HG02763 (cell line): ENCODE results near the gene XYLB.
A peak's percentile ranks its signal among the peaks of the same experiment; 100 is the strongest.

Source experiments
- ATAC-seq: cut with Tn5 transposase; IDR thresholded peaks from one replicate; pipeline ENCODE4 v1.9.1; 2021; ENCODE audit warnings: mild to moderate bottlenecking, moderate library complexity; ENCODE audit not compliant: unreplicated experiment

The XYLB gene

GRCh38 chr3:38453075-38453912 lies 106.7 kb downstream of the XYLB start, which contains the start of gene ACVR2B:
Gene ACVR2B, plus strand, starts transcription at chr3:38453890. Its CDS starts 433 bp downstream, at chr3:38454323.
- ATAC-seq, result peak; percentile 53

DNA sequence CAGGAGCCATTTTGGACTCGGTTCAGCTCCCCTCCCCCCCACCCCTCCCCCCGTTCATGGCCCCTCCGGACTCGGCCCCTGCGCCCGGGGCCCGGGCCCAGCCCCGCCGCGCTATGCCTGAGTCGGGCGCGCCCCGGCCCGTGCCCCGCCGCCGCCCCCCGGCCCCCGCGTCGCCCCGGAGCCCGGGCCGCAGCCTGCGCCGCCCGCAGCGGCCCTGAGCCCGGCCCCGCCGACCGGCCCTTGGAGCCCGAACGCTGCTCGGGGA lies 107.3 kb downstream of the XYLB start:
- no peak for ATAC-seq

DNA sequence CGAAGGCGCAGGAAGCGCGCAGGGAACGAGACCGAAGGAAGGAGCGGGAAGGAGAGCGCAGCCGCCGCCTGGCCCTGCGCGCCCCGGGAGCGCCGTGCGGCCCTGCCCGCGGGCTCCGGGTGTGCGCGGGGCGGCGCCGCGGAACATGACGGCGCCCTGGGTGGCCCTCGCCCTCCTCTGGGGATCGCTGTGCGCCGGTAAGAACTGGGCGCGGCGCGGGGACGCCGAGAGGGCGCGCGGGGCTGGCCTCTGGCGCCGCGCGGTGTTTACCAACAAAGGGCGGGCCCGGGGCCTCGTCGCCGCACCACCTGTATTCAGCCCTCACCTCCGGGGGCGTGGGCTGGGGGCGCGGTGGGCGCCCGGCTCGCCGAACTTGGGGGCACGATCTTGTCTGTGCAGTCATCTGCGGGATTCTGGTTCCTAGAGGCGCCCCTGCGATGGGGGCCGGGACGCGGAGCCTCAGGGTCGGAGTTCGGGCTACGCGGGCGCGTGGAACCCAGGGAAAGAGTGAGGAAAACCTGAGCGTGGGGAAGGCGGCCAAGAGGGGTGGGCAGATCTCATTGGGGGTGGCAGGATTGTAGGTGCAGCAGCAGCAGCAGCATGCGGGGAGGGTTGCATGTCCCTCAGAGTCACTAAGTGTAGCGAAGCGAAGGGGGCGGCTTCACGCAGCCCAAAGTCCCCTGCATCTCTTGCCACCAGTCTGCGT lies 107.7 kb downstream of the XYLB start:
- ATAC-seq, result peak; percentile 28

DNA sequence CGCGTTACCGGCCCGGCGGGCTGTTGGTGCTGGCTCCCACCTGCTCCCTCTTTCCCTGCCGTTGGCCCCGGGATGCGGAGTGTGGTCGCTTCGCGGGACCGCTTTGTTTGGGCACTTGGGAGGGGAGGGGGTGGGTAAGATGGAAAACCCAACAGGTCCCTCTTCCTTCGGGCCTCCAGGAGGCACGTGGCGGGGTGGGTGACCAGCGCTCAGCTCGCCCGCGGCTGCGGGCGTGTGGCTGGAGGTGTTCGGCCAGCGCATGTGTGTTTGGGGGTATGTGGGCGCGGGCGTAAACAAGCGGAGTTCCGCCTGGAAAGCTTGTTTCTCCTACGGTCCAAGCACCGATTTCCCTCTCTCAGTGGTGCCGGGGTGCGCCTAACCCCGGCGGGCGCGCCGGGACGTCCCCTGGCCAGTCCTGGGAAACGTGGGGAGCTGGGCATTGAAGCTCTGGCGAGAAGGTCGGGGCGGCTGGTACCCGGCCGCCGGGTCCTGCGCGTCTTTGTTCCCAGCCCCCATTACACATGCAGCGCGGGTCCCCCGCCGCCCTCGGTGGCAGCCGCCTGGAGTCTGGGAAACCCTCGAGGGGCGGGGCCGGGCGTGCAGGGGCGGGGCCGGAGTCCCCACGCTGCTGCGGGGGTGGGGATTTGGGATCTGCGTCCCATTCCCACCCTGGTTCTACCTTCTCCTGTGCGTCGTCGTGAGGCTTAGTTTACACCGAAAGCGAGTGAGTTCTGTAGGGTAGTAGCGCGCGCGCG lies 108.5 kb downstream of the XYLB start:
- peak; percentile 27 for ATAC-seq

DNA sequence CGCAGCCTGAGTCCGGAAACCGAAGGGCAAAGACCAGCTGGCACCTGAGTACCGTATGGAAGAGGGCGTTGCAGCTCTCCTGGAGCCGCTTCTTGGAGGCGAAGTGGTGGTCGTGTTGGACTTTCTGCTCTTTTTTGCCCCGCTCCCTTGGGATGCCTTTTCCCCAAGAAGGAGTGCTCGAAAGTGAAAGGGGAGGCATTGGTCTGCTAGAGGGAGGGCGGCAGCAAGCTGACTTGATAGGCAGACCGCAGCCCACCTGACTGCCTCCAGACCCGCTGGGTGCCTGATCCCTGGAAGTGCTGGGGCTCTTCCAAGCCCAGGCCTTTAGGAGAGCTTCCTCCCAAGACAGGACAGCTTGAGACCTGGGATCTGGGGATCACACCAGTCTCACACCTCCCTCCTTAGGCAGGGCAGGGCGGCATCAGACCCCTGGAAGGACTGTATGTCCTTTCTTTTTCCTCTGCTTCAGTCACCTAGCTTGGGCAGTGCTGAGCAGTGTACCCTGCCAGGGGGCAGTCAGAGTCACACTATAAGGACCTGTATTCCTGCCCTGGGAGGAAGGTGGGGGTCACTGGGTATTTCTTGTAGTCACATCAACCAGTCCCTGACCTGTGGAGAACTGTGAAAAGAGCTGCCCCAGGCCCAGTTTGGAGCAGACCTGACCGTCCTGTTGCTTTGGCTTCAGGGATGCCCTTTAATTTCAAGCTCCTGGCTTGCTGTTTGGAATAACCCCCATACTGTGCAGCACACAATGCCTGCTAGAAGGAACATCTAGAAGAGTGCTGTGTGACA lies 109.2 kb downstream of the XYLB start:
- ATAC-seq, result peak; percentile 16

- no peak for ATAC-seq
Measured at GRCh38 chr3:38457111-38458003, 110.8 kb downstream of the XYLB start.

GRCh38 chr3:38458796-38459498 lies 112.4 kb downstream of the XYLB start:
- ATAC-seq, result no peak

- no peak for ATAC-seq
Measured at GRCh38 chr3:38459499-38460048, 113.0 kb downstream of the XYLB start.

DNA sequence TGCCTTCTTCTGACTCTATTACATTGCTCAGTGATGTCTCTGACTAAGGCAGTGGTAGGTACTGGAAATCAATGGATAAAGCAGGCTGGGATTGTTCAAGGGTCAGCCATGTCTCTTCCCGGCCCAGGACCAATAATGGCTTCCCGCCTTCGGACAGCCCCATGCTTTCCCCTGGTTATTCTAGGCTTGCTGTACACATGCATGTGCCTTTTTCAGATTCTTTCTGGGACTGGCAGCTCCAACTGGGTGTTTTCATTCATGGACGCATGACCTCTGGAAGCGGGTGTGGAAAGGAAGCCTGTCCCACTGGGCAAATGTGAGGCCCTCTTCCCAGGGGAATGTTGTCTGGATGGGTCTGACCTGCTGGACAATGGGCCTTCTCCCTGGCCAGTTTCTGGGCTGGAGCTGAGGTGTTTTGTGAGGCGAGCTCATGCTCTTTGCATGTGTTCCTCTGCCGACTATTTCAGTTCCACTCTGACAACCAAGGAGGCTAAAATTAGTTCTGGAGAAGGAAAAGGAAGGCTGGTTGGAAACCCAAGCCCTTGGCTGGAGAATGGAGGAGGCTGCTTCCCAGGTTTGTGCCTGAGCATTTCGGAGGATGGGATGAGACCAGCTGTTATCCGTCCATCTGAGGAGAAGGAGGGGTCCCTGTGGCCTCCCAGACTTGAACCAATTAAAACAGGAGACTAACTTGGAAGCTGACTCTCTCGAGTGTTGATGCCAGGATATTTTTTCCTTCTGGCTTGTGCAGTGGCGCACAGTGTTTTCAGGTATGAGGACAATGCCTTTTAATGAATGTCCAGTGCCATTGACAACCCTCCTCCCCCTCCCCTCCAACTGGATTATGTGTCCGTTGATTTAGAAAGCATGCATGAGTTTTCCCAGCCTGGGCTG lies 114.0 kb downstream of the XYLB start:
- no peak for ATAC-seq
